Effector CD8-positive, alpha-beta T cell (primary cell): ENCODE data around the gene HMGB4.

ENCODE experiments used
- DNase-seq: peaks from one replicate; lab custom pipeline; 2025; lab: John Stamatoyannopoulos, UW
- total RNA-seq, 4 experiments: gene quantifications; one replicate each; lab custom pipeline; 2026; lab: John Stamatoyannopoulos, UW

Gene HMGB4, protein sequence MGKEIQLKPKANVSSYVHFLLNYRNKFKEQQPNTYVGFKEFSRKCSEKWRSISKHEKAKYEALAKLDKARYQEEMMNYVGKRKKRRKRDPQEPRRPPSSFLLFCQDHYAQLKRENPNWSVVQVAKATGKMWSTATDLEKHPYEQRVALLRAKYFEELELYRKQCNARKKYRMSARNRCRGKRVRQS
- 0 reads per million in 4 experiments for total RNA-seq

DNA sequence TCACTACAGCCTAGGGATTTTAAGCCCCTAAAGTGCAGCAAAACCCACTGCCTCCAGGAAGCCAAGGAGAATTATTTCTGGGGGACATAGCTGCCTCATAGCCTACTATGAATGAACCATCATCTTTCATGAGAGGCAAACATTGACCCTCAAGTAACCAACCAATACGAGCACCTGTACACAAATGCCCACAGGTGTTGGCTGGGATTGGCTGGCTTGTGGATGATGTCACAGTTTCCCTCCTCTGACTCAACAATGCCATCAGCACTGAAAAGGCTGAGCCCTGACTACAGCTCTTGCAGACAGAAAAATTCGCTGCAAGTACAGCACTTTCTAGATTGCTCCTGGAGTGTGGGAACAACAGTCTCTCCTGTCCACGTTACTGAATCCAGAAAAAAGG is at the start of gene HMGB4:
HMGB4 (plus strand) TSS at position 301 of the 400 bp plus-strand sequence. CDS start 113 bp downstream, outside the sequence.
- no peak for DNase-seq

DNA sequence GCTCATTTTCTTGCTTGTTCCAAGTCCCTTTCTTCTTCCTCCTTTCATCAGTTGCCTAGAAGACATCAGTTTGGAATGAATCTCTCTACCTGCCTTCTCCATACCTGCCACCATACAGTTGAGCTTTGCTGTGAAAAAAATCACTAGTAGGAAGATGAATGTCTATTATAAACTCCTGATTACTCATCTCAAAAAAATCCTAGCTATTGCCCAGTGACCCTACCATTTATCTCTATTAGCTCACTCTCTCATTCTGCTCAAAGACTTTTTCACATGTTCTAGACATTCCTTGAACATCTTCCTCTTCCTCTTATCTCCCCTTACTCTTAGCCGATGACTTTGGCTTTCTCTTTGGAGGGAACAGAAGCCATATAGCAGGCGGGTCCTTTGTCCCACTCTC is 49.7 kb upstream of the HMGB4 start:
- DNase-seq: no peak

DNA sequence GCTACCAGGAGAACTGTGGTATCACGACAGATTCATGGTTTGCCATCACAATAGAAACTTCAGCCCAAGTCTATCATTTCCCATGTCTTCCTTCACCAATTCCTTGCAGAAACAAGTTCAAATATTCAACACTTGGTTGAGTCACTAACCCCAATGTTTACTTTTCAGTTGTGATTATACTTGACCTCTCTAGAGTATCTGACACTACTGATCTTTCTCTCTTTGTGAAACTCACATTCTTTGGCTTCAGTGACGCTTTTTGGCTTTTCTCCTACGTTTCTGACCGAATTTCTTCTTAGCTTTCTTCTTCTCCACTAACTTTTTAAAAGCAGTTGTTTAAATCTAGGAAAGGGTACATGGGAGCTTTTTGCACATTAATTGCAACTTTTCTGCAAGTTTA is 48.8 kb upstream of the HMGB4 start:
- DNase-seq: no peak

DNA sequence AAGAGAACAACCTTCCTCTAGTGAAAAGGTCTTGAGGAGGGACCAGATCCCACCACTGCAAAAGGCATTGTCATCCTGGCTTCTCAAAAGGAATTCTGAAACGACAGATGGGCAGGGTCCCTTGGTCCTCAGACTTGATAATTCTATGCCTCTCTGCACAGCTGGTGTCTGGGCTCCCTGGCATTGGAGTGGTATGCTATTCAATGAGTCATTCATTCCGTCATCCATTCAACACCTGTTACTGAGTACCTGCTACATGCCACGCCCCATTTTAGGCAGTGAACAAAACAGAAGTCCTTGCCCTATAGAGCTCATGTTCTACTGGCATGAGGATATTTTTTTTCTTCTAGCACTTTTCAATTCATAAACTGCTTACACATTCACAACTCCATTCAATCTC is 45.8 kb upstream of the HMGB4 start:
- no peak for DNase-seq

DNA sequence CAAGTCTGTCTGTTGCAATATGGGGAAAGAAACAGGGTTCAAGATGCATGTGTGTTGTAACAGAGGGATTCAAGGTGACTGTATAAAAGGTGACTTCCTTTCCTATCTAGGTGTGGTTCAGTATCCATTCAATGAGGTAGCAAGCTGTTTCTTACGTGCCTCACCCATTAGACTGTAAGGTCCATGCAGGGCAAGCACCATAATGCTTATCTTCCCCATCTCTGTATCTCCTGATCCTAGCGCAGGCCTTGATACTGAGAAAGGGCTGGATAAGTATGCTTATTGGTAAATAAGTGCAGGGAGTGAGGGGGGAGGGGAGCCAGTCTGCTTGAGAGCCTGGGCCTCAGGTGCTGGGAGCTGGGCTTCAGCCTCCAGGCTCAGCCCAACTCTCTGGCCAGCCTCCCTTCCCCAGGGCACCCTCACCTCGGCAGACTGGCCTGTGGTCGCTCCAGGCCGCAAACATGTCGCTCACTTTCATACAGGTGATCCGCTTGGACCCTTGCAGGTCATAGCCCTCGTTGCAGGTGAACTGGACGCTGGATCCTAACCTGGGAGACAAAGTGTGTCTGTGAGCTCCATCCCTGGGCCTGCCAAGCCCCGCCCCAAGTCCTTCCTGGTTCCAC is 44.5 kb upstream of the HMGB4 start:
- DNase-seq: no peak

DNA sequence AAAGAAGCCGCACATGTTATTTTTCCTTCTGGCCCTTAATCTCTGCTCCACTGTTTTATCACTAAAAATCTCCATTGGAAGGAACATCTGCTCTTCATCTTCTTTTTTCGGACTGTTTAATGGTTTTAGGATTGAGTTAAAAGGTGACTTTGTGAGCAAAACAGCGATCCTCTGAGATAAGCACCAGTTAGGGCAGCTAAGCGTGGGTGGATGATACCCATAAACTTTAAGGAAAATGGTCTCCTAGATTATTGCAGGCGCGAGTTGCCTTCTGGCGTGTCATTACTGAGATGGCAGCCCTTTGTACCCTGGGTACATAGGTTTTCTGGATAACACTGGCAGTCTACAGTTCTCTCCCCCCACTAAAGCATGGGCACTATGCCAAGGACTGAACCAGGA is 44.0 kb upstream of the HMGB4 start:
- DNase-seq: no peak

DNA sequence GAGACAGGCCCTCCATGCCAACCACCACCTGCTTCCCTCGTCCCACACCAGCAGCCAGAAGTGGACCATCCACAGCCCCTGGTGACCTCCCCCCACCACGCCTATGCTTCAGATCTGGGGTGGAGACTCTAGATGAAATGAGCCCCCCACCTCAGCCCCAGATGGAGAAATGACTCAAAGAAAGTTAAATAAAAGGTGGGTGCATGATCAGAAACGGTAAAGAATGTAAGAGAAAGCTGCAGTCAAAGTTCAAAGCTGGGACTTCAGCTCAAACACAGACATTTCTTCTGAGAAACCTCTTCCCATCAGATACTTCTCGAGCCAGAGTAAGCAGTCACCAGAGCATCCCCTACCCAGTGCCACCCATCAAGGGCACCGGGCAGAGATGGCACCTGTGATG is 43.1 kb upstream of the HMGB4 start:
- DNase-seq: no peak

DNA sequence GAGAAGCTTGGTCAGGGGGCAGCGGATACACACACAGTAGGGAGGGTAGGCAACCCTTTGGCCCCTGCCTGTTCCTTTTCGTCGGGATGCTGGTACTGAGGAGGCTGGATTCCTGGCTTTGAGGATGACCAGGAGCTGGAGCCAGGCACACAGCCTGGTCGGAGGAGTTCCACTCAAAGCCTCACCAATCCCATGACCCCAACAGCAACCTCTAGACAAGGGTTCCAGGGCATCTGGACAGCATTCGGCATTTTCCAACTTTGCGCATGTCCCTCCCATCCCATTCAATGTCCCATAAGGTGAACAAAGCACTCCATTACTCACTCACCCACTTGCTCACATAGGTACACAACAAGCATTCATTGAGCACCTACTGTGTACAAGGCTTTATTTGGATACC is 42.6 kb upstream of the HMGB4 start:
- no peak for DNase-seq

DNA sequence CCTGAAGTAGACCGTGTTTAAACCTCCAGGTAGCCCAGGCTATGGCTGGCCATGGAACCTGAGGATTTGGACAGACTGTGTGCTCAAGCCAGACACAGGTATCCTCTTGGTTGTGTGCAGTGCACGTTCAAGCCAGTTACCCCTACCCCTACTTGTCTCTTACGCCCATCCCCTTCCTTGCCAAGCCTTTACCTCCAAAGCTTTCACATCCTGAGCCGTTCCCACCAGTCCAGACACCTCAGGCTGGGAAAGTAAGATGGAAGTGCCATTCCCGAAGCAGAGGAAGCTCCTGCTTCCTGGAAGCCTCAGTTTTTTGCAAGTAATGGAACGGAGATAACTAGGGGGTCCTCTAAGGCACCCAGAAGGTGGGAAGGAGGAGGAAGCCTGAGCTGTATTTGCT is 41.5 kb upstream of the HMGB4 start:
- no peak for DNase-seq

DNA sequence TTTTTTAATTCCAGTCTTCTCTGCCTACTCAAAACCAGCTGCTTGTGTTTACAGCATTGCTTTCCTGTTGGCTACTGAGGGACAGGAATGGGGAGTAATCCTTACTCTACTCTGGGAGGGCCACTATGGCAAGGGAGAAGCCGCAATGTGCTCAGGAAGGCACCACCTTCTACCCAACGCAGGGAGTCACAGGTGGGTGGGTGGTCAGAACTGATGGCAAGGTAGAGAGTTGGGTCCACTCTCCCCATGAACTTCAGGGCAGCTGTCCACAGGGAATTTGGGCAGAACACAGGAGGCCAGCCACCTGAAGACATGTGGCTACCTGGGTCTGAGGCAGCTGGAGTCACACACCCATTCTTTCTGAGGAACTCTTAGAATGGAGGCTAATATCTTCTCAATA is 40.5 kb upstream of the HMGB4 start:
- no peak for DNase-seq

DNA sequence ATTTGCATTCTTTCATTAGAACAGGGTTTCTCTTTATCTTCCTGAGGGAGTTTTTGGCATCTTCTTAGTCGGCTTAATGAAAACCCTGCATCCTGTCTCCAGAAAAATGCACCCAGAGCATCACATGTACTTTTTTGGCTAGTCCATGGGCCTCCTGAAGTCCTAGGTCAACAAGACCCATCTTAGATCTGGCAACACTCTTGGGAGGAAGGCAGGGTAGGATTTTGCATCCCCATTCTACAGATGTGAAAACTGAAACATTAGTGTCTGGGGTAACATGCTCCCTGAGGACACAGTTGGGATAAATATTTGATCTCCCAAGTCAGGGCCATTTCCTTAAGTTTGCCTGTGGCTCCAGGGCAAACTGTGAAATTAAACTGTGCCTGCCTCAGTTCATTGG is 40.0 kb upstream of the HMGB4 start:
- no peak for DNase-seq

DNA sequence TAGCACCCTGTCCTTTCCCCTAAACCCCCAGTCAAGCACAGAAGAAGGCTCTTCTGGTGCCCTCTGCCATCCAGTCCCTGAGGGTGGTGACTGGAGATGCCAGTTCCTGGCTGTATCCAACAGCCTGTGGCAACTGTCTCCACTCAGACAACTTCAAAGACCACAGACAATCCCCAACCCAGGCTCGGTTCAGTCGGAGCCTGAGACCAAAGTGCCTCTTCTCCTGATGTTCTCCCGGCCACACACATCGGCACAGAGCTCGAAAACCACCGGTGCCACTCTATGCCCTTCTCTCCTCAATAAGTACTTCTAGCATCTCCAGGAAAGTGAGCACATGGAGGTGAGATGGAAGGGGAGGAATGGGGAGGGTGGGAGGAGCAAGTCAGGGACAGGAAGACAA is 39.6 kb upstream of the HMGB4 start:
- DNase-seq: no peak

DNA sequence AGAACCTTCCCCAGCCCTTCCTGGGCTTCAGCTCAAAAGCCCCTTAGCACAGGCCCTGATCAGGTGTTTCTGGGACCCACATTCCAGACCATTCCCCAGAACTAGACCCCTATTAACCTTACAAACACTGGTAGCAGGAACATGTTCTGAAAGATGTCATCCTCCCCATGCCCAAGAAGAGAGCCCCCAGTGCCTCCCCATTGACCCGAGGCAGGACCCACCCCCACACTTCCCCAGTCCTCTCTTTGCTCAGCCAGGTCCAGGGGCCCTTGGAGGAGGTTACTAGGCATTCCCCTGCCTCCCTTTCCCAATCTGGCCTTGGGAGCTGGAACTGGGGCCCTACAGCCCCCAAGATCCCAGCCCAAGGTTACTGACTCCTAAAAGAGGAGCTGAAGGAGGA is 38.9 kb upstream of the HMGB4 start:
- no peak for DNase-seq

DNA sequence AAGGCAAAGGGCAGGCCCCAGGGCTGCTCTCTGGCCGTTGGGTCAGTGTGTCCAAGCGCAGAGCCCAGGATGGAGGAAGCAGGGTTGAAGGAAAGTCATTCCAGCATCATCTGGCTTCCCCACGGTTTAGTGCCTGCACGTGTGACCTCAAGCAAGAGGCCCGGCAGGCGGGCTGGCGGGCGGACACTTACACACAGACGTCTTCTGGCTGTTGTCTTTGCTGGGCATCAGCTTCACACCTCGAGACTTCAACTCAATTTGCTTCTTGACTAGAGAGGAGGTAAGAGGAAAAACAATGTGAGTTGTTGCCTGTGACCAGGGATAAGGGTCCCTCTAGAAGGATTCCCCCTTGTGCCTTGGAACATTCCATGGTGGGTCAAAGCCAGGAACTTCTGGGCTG is 38.4 kb upstream of the HMGB4 start:
- DNase-seq: no peak

DNA sequence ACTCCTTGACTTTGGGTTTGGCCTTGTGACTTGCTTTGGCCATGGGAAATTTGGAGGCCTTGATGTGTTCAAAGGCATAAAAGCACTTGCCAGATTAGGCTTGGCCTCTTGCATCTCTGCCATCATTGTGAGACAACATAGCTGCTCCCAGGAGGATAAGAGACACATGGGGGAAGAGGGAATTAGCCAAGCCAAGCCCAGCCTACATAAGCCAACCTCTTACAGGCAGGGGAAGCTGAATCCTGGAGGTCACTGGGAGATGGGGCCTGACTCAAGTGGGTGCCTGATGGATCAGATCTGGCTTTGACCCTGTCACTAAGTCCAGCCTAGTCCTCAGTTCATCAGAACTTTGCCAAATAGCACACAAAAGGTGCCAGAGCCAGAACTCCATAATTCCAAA is 37.6 kb upstream of the HMGB4 start:
- DNase-seq: no peak

DNA sequence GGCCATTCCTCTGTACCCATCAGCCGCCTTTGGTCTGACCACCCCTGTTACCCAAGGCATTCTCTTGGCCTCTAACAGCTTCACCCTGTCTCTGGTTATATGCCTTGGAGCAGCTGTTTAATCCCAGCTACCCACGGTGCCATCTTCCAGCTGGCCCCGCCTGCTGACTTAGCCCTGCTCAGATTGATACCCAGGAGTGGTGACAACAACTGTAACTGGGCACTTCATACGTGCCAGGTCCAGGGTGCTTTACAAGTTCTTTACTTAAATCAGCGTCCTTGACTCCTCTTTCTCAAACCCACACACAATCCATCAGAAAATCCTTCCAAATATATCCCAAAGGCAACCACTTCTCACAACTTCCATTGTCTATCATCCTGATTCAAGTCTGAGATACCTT is 37.2 kb upstream of the HMGB4 start:
- no peak for DNase-seq

DNA sequence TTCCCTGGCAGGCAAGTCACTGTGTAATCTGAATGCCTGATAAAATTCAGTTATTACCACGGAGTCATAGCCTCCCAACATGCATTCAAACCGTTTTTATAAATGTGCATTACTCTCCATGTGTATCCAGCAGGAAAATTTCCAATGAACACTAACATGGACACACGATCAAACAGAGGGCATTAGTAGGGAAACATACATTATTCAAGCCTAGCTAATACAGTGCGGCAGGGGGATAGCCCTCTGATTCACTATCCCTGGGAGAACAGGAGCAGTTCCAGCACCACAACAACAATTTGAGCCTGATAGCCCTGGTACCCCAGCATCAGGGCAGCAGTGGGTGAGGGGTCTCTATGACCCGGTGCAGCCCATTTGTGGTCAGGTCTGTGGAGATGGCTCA is 35.8 kb upstream of the HMGB4 start:
- no peak for DNase-seq

DNA sequence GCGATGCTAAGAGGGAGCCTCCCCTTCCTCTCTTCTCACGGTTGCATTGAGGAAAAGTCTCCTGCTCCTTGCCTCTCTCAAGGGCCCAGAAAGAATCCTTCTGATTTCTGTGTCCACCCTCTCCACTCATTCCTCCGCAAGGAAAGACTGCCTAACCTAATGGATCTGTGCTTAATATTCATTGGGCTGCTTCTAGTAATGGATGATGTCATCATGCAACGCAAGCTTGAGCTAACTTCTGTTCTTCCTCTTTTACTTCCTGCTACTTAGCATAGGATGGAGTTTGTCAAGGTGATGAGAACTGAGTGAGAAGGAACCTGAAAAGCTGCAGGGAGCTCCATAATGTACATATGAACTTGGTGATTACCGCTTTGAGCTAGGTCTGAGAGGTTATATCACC is 35.2 kb upstream of the HMGB4 start:
- DNase-seq: no peak

DNA sequence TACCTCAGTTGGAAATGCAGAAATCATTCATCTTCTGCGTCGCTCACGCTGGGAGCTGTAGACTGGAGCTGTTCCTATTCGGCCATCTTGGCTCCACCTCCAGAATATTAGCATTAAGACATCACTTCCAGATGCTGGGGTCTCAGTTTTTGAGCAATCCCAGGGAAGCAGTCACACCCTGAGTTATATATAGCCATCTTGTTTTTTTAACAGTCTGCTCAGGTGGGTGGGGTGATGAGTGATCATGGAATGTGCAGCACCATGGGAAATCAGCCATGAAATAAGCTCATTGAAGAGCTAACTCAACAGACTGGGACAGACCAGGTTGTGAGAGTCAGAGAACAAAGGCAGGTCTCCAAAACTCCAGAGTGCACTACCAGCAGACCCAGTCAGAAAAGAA is 27.0 kb upstream of the HMGB4 start:
- no peak for DNase-seq

DNA sequence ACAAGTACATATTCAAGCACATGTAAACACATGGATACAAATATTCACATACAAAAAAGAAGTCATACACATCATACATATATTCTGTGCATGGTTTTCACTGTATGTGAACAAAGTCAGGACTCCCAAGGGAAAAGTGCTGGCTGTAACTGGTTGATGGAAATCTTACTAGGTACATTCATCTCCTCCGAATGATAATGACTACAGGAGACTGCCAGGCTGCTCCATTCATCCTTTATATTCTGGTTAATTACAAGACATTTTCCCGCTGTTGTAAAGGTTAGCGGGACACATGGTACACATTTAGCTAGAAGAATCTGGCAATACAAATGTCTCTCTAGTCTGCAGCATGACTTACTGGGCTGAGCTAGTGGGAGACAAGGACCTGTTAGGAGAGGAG is 26.2 kb upstream of the HMGB4 start:
- no peak for DNase-seq

DNA sequence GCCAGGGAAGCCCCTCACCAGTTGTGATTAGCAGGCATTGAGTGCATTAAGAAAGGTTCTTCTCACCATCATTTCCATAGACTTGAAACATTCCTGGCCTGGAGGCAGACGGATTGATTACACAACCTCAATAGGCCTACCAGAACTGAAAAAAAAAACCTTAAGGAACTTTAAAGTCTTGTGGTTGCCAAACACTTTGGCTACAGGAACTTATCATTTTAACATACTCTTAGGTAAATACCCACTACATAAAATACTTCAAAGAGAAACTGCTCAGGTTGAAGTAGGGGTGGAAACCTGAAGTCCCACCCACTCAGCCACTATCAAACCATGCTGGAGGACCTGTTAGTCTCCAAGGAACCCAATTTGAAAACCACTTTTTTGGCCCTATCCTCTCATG is 22.4 kb upstream of the HMGB4 start:
- DNase-seq: no peak

DNA sequence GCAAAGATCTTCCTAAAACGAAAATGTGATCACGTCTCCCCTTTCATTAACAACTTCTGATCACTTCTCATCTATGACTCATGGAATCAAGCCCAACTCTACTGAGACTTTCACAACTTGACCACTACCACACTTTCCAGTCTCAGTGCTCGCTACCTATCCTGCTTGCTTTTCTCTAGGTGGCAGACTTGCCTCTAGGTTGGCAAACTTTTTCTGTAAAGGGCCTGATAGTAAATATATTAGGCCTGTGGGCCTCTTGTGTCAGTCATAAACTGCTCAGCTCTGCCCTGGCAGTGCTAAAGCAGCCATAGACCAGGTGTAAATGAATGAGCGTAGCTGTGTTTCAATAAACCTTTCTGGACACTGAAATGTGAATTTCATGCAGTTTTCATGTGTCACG is 21.5 kb upstream of the HMGB4 start:
- DNase-seq: no peak

DNA sequence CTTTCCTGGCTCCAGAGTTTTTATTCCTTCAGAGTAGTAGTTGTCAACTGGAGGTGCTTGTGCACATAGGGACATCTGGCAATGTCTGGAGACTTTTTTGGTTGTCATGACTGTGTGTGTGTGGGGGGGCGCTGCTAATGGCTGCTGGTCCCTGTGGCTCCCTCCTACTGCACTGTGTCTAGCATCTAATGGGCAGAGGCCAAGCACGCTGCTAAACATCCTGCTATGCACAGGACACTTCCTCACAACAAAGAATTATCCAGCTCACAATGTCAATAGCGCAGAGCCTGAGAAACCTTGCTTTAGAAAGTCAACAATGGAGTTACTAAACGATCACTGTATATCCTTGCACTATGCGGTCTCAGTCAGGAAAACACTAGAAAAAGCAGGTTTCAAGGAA is 19.7 kb upstream of the HMGB4 start:
- no peak for DNase-seq

DNA sequence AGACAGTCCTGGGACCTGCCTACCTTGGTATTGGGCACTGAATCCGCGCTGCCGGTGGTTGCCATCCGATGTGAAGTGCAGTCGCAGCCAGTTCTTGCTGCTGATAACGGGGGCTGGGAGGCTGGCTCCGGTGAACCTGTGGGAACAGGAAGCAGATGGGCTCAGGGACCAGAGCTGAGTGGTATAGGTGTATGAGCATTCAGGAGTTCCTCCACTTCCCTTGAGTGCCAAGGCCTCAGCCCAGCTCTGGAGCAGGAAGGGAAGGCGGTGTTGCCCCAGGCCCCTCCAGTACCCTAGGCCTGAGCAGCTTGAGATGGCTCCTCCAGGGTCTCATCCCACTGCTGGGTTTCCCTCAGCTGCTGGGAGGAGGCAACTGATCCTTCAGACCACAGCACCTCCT is 17.0 kb upstream of the HMGB4 start:
- DNase-seq: no peak
